HG02571 (cell line): ENCODE data around the gene ANKRD53.
"Not testable (repeated sequence)": the region's sequence is repeated elsewhere in the genome, so short reads cannot be mapped to it uniquely, and the experiment has no call there.

Experiments used
- ATAC-seq: cut with Tn5 transposase; IDR thresholded peaks from one replicate; pipeline ENCODE4 v1.9.1; 2021; ENCODE audit warnings: mild to moderate bottlenecking, moderate library complexity; ENCODE audit not compliant: unreplicated experiment

The ANKRD53 gene

DNA sequence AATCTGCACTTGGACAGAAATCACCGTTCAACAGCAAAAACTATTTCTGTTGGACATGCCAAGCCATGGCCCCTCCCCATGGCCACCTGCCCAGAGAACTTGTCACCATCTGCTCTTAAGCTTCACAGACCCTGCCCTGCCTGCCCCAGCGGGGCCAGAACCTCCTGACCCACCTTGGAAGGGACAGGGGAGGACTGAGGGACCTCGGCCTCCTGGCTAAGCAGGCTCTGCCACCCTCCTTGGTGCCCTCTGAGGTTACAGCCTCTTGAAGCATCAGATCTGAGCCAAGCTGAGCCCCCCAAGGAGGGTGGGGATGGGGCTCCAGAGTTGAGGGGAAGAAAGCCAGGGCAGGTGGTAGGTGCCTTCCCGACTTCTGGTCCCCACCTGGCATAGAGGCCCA is 9.7 kb downstream of the ANKRD53 start:
- no peak for ATAC-seq

DNA sequence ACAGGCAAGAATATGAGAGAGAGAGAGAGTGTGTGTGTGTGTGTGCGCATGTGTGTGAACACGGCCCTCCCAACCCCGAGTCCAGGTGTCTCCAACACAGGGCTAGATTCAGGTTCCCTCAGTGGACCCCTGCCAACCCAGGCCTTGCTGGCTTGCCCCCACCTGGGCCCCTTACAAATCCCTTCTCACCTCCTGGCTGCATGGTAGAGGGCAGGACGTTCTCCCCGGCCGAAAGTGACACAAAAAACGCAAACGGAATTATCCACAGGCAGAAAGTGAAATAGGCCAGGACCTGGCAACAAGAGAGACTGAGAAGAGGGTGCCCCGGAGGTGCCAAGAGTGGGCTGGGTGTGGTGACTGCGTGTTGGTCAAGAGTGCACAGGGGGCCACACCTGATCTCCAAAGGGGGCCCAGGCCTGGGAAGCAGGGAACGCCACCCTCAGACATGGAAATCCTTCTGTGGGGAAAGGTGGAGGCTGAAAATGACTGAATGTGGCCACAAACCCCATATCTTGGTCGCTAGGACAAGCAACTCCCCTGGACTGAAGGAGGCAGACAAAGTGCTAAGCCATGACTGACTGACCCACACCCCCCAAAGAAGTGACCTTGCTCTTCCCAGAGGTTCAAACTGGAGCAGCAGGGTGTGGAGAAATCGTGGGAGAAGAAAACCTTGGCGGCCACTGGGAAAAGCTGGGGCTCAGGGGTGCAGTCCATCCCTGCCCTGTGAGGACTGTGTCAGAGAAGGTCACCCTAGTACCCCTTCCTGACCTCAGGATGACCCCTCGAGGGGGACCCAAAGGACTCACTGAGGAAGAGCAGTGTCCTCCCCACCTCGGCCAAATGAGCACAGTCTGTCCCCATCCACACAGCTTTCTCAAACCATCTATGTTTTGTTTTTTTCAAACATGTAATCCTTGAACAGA is 10.6 kb downstream of the ANKRD53 start:
- no peak for ATAC-seq

DNA sequence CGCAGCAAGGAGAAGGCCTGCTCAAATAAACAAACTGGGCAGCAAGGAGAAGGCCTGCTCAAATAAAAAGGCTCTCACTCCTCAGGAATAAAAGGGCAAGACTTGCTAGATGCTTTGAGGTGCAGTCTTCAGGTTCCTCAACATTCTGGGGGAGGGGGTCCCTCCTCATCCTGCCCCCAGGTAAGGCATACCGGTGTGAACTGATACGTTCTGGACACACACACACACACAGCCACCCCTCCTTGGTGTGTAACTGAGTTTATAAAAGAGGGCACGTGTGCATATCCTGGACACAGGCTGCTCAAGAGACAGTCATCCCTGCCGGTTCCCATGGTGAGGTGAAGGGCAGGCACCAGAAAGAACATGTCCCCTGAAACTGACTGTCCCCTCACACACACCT is 11.8 kb downstream of the ANKRD53 start:
- ATAC-seq, result no peak

DNA sequence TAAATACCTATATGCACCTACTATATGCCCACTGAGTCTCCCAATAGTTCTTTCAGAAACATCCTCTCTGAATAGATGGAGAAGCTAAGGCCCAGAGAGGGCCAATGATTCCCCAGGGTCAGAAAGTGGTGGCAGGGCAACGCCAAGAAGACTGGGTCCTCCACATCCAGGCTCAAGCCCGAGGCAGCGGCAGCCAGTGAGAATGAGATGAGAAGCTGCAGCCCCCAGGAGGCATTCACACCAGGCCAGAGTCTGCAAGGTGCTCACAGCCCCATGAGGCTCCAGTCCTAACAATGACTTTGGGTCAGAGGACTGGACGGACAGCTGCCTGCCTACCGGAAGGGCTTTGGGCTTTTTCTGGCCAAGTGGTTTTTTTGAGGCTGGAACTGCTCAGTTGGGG is 12.7 kb downstream of the ANKRD53 start:
- no peak for ATAC-seq

DNA sequence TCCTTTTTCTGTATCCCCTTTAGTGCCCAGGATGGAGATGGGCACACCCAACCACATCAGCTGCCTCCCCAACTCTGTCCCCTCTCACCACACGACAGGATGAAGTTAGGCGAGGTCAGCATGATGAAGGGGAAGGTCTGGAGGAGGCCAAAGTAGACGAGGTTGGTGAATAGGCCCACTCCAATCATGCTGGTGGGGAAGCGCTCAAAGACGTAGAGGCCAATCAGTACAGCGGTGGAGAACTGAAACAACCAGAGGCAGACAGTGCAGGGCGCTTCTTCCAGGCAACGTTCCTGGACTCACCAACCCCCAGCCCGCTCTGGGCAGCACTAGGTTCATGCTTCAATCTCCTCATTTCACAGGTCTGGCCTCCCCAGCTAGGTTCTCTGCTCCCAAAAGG is 13.3 kb downstream of the ANKRD53 start:
- no peak for ATAC-seq

DNA sequence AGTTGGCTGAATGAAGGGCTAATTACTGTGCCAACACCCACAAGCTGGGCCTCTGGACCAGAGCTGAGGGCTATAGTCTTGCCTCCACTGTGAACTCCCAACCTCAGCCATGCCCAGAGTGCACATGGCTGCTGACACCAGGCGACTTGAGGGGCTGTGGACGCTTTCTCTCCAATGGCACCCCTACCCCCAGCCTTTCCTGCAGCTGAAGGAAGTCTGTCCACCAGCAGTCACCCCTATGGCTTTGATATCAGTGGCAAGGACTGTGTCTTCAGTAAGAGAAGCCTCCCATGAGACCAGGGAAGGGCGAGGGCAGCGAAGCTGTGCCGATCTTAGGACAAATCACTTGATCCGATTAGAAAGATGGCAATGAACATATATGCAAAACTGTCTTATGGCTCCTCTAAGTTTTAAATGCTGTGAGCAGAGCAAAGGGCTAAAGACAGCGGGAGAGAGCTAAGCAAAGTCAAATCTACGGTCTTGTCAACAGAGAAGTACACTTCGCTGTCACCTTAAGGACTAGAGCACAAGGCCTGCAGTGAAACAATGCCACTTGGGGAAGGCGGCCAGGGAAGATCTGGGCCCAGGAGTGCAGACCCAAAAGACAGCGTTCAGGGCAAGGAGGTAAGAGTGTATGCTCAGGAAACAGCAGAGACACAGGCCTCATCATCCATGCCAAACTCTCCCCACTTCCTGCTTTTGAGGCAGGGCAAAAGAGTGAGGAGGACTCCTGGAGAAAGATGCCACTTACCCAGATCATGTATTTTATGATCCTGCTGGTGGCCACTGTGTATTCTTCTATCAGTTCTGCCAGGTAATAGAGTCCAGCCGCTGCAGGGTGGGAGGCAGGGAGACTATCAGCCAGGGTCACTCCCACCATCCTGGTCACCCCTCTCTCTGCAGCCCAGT is 14.8 kb downstream of the ANKRD53 start:
- no peak for ATAC-seq

DNA sequence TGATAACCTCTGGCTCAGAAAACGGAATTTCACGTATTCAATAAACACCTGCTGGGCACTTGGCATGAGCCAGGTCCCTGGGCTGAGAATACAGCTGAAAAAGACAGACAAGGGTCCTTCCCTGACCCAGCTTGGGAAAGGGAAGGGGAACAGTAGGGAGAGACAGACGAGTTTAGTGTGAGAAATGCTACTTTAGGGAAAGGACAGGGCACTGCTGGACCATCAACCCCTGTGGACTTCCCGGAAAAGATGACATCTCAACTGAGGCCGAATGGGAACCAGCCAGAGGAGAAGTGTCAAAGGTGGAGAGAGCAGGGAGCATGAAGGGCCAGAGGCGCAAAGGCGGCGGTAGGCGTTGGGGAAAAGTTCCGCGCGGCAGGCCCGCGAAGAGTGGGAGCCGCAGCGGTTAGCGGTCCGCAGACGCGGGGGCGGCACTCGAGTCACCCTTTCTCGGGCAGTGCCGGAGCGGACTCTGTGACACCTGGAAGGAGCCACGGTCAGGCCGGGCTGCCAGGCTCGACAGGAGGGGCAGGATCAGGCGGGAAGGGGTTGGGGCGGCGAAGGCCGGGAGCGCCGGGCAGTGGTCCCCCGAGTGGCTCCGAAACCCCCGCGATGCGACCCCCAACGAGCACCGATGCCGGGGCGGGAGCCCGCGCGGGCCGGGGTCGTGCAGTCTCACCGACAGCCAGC is 15.7 kb downstream of the ANKRD53 start:
- peak; percentile 26 for ATAC-seq

DNA sequence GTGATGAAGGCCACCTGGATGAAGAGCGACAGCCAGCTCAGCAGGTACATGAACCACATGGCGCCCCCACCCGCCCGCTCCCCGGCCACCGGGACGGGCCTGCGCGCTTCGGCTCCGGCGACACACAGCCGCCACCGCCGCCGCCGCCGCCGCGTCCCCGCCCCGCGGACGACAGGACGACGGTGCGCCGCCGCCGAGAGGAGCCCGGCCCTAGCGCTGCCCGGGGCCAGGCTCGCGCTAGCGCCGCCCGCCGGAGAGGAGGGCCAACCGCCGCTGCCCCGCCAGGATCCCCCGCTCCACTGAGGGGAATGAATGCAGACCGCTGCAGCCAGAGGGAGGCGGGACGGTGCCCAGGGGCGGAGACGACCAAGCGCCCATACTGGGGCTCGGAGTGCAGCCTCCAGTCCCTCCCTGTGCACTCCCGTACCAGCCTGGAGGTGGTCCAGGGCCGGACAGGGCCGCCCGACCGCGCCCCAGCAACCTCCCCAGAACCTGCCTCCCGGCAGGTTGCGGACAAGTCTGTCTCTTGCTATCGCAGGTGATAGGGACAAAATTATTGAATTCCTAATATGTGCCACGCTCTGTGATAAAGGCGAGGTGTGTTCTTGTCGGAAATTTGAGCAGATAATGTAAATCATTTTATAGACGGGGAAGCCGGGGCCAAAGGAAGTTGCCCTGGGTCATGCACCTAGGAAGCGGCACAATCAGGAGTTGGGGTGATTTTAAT is 16.4 kb downstream of the ANKRD53 start, which contains the start of gene TEX261:
TEX261 (minus strand) TSS at position 175 of the 727 bp plus-strand sequence; CDS start at position 59, 116 bp downstream.
- peak; percentile 95 for ATAC-seq

DNA sequence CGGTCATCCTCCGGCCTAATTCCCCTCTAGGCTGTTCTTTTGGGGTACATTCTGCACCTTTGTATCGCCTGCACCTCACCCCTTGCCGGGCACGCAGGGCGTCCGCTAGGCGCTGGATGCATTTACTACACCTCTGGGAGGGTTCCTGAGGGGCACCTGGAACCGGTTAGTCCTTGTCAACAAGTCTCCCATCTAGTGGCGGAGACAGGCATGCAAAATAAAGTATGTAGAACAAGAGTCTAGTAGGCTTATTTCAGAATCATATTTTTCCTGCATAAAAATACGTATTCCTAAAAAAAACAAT is 16.9 kb downstream of the ANKRD53 start:
- ATAC-seq, result peak; percentile 44

DNA sequence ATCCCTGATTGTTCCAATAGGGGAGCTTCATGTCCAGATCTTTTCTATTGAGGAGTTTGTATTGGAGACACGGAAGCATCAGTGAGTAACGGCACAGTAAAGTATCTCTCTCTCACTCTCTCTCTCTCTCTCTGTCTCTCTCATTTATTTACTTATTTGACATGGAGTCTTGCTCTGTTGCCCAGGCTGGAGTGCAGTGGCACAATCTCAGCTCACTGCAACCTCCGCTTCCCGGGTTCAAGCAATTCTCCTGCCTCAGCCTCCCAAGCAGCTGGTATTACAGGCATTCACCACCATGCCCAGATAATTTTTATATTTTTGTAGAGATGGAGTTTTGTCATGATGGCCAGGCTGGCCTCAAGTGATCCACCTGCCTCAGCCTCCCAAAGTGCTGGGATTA is 20.5 kb downstream of the ANKRD53 start:
- not testable (repeated sequence) for ATAC-seq

DNA sequence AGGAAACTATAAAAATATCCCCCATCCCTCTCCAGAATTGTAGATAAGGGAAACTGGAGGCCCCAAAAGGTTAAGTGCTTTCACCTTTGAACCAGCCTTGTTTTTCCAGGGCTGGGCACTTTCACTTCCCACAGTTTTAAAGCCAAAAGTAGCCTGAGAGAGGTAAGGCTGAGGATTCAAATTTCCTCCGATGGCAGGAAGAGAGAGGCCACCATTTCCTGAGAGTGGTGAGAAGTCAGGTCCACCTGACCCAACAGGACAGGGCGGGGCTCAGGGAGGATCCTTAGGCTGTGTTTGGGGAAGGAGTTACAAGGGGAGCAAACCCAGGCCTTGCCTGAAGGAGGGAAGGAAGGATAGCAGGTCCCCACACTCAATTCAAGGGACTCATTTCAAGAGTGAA is 20.9 kb downstream of the ANKRD53 start:
- ATAC-seq, result no peak

DNA sequence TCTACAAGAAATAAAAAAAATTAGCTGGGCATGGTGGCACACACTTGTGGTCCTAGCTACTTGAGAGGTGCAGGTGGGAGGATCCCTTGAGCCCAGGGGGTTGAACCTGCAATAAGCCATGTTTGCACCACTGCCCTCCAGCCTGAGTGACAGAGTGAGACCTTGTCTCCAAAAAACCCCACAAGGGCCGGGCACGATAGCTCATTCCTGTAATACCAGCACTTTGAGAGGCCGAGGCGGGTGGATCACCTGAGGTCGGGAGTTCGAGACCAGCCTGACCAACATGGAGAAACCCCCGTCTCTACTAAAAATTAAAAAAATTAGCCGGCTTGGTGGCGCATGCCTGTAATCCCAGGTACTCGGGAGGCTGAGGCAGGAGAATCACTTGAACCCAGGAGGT is 21.5 kb downstream of the ANKRD53 start:
- not testable (repeated sequence) for ATAC-seq

DNA sequence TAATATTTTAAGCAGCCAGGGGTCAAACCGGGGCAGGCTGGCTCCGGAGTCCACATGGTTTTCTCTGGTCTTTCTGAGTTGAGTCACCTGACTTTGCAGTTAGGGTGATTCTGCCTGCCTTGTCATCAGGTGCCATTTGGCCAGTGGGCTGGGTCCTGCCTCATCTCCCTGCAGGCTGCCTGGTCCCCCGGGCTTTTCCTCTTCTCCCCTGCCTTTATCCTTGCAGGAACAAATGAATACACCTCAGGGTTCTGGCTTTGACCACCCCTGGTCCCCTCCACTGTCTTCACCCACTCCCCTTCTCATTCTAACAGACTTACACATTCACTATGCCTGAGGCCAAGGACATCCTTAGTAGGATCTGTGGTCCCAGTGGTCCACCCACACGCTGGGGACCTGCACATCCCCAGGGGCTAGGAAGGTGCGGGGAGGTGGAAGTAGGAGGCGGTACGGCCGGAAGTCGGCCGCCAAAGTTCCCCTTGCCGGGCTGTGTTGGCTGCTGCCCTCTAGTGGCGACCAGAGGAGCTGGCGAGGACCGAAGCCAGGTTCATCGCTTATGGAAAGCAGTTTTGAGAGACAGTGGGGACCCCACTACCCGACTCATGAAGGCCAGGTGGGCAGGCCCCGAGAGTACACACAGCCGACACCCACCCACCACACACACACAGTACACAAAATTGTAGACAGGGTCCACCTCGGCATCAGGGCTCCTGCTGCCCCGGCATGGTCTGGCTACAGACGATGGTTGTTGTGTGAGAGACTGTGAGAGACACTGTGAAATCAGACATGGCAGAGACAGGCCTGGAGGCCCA is 22.6 kb downstream of the ANKRD53 start:
- peak; percentile 89 for ATAC-seq

DNA sequence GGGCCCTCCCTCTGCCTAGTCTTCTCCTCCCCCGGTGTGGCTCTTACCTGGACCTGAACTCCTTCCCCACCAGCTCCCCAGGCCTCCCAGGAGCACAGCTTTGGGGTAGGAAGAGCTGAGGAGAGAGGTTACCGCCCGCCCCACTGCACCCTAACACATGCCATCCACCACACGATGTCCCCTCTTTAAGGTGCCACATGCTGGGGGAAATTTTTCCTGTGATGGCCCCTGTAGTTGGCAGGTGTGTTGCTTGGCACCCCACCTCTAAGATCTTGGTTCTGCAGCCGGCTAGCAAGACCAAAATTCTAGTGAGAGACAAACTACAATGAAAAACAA is 23.1 kb downstream of the ANKRD53 start:
- ATAC-seq, result no peak

DNA sequence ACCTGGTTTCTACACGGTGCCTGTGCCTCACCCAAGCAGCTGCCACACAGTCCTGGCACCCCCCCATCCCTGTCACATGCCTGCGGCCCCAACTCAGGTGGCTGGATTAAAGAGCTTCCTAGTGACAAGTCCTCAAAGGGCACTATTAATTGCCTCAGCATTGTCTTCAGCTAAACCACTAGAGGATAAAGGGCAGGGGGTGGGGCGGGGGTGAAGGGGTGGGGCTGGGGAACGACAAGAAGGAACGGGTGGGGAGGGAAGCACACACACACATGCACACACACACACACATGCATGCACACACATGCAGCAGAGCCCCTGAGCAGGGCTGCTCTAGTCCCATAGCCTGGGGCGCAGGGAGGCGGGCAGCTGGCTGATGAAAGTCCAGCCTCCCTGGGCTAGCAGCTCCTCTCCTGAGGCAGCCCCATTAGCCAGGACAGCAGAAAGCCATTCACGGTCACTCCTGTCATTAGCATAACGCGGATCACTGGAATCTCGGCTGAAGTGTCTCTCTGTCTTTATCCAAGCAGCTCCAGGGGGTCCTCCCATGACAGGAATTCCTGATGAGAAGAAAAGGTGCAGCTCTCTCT is 23.6 kb downstream of the ANKRD53 start:
- no peak for ATAC-seq

DNA sequence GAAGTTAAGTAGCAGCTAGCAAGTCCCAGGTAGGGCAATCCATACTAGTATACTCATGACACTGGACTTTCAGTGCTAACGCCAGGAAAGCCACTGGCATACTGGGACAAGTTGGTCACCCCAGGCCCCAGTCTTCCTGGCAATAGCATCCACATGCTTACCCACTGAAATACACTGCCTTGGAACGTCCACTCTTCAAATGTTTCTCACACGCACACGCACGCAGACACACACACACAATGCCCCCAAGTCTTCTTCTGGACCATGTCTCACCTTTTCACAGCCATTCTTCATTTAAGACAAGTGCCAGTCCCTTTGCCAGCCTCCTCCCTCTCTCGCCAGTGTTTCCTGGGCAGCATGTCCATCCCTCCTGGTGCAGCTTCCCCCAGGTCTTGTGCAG is 25.0 kb downstream of the ANKRD53 start:
- no peak for ATAC-seq

DNA sequence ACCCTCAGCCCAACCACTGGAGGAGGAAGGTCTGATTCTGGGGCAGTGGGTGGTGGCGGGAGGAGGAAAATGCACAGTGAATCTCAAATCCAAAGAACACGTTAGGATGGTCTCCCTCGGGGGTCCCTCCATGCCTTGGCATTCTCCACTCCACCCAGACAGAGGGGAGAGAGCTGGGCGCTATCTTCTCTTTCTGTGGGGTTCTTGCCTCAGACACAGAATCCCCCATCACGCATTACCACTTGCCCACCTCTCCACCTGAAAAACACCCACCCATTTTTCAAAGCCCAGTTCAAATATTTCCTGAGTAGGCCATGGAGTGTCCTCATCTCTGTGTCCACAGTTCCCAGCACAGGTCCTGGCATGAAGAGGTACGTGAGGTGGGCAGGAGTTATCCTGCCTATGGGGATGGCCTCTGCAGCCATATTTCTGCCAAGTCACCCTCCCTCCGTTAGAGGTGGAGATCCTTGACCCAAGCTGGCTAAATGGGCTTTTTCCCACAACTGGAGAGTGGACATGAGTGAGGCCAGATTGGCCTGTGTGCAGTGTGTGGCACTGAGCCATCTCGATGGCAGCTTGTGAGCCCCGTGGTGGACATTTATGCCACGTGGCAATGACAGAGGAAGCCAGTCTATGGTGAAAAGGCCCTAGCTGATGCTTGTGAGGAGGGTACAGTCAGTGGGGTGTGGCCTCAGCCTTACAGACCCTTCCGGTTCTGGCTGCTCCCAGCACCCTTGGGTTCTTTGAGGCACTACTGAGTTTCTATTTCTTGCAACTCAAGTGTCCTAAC is 25.7 kb downstream of the ANKRD53 start:
- ATAC-seq, result no peak

DNA sequence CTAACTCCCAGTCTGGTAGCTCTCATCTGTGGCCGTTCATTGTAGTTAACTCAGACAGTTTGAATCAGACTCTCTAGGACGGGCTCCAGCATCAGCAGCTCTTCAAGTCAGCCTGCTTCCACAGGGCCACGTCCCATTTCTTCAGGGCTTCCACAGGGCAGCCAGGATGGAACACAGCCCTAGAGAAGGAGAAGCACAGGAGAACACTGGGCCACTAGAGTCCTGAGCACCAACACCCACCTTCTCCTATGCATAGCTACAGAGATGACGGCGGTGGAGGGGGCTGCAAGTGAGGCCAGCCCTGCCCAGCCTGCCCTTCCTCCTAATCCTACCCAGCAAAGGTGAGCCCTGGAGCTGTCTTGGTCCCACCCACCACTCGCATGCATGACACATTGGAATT is 26.4 kb downstream of the ANKRD53 start:
- no peak for ATAC-seq
